ENCODE results near the gene PRICKLE3. TPM values are rescaled to one million over a fixed set of nuclear protein-coding genes. Genes with fewer than 3 reads are reported as not detected.

The PRICKLE3 gene
- total RNA-seq, 5 donors from 2014 or later (not counting 1 experiment from before 2014, with no cell fraction given) = 5.5 to 15.4 (median 12.6) TPM

DNA sequence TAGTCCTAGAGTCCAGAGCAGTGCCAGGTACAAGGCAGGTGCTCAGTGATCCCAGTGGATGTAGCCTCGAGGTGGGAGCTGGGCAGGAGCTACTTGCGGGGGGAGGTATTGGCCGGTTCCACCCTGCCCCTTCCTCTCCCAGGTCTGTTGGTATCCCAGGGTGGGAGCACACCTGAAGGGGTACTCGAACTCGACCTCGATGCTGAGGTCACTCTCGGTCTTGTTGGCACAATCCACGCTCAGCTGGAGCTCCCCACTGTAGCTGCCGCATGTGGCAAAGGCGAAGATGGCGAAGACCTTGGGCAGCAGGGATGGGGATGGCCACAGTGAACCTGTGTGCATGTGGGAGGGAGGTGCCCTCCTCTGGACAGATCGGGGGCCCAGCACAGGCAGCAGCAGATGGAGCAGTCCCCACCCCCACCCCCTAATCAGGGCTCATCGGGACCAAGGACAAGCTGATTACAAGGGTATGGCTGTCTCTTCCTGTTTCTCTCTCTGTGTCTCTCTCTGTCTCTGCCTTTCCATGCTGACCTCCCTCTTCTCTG, 11.4 kb upstream of the PRICKLE3 start:
- no CpG with 5 or more reads among the region's 13 CpGs for WGBS (ENCODE audit: insufficient coverage)
- ATAC-seq (replicated peaks in 1 of 4) (no peak), DNase-seq (no peak)
- Histone ChIP-seq H3K27me3 (replicated peaks in 1 of 2; ENCODE audit: control insufficient read depth in 2 of 2, extremely low read depth in 1 of 2, insufficient read depth in 2 of 2, low read length in 1 of 2) (peaks cover 0 to 6% of the 10 kb centered on the region in 2 experiments), H3K9me3 (no peaks in the 10 kb centered on the region), H3K4me3 (ENCODE audit: control insufficient read depth in 1 of 2, extremely low read depth in 1 of 2, low read length in 1 of 2) (no peak overlapping the region), H3K27ac (ENCODE audit: low read length) (no peak overlapping the region), H3K36me3 (ENCODE audit: control insufficient read depth in 2 of 2, extremely low read depth in 1 of 2, insufficient read depth in 1 of 2, low read length in 1 of 2) (no peaks in the 10 kb centered on the region), H3K4me1 (ENCODE audit: control insufficient read depth in 1 of 2, extremely low read depth in 1 of 2, insufficient read depth in 2 of 2, low read length in 2 of 2) (peaks cover 2 to 27% of the 10 kb centered on the region in 2 experiments)
- Mint-ChIP-seq H3K36me3 (peaks cover 3% of the 10 kb centered on the region), H3K4me1 (peaks cover 17 to 34% (median 31%) of the 10 kb centered on the region in 3 donors), H3K4me3 (no peak overlapping the region), H3K9me3 (no peaks in the 10 kb centered on the region), H3K27me3 (peaks cover 0 to 8% of the 10 kb centered on the region in 2 donors), H3K27ac (no peak overlapping the region)
- ChIA-PET CTCF (no interaction called here), POLR2A (no interaction called here)

DNA sequence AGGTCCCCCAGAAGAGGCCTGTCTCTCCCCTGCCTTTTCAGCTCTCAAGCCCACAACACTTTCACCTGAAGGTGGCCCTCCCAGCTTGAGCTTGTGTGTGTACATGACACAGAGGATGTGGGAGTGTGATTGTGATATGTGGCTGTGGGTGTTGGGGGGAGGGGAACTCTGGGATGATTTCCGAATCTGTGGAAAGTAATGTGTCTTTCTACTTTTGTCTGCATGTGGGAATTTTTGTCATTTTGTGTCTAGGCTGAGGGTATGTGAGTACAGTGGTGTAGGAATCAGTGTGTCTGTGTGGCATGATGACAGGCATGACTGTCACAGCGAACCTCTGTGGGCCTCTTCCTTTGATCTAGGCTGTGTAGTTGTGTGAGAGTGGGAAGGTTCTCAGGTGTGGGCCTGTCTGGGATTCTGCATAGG, 7.4 kb upstream of the PRICKLE3 start:
- WGBS (ENCODE audit: insufficient coverage) = 43% methylated on average over 1 of the region's 2 CpGs
- H3K4me1 Mint-ChIP-seq = peaks cover 21 to 45% (median 29%) of the 10 kb centered on the region in 3 donors
- Histone ChIP-seq H3K9me3 (no peaks in the 10 kb centered on the region), H3K27ac (ENCODE audit: low read length) (no peak overlapping the region), H3K4me1 (ENCODE audit: control insufficient read depth in 1 of 2, extremely low read depth in 1 of 2, insufficient read depth in 2 of 2, low read length in 2 of 2) (peaks cover 2 to 22% of the 10 kb centered on the region in 2 experiments), H3K4me3 (ENCODE audit: control insufficient read depth in 1 of 2, extremely low read depth in 1 of 2, low read length in 1 of 2) (no peak overlapping the region), H3K27me3 (replicated peaks in 1 of 2; ENCODE audit: control insufficient read depth in 2 of 2, extremely low read depth in 1 of 2, insufficient read depth in 2 of 2, low read length in 1 of 2) (no peaks in the 10 kb centered on the region), H3K36me3 (ENCODE audit: control insufficient read depth in 2 of 2, extremely low read depth in 1 of 2, insufficient read depth in 1 of 2, low read length in 1 of 2) (no peaks in the 10 kb centered on the region)
- ChIA-PET CTCF (interaction anchor here (0.6 to 1.8 kb wide), 3 partner anchors 35 to 45 kb away, joined by 3 to 9 read pairs (median 3); no protein-coding TSS in a partner anchor), POLR2A (no interaction called here)
- ATAC-seq (replicated peaks in 1 of 4) = no peak
- H3K36me3 Mint-ChIP-seq = peaks cover 3% of the 10 kb centered on the region
- peak overlapping the region; percentile 4 to 29 for H3K27ac Mint-ChIP-seq
- no peak overlapping the region for H3K4me3 Mint-ChIP-seq
- DNase-seq = no peak
- peaks cover 0 to 8% of the 10 kb centered on the region in 2 donors for H3K27me3 Mint-ChIP-seq
- H3K9me3 Mint-ChIP-seq = no peaks in the 10 kb centered on the region

DNA sequence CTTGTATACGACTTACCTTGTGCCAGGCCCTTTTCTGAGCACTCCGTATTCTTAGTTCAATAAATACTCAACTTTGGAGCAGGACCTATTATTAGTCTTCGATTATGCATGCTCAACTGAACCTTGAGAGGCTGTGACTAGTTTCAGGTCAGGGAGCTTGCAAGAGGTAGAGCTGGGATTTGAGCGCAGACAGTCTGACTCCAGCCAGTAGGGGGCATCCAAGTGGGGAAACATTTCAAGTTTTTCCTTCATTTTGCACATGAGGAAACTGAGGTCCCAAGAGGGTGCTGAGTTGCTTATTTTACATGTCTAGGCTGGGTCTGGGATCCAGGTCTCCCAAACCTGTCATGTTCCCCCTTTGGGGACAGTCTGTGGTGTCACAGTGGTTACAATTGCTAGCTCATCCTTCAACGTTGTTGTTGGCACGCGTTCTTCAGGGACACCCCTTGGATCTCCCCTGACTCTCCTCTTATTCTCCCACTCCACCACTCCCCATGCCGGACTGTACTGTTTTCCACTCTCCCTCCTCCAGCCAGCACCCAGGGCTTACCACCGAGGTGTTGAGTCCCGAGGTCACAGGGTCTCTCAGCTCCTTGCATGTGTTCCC, 6.7 kb upstream of the PRICKLE3 start:
- ChIA-PET POLR2A (no interaction called here), CTCF (interaction anchor here (0.6 to 1.8 kb wide), 6 partner anchors 9 to 117 kb away, joined by 3 to 9 read pairs (median 3); no protein-coding TSS in a partner anchor)
- Mint-ChIP-seq H3K36me3 (peaks cover 3% of the 10 kb centered on the region), H3K9me3 (no peaks in the 10 kb centered on the region), H3K4me3 (peak overlapping the region in 2 of 3 donors; percentile 40 to 50), H3K27ac (no peak overlapping the region), H3K27me3 (peaks cover 0 to 3% of the 10 kb centered on the region in 2 donors), H3K4me1 (peaks cover 16 to 37% (median 22%) of the 10 kb centered on the region in 3 donors)
- H3K4me1 ChIP-seq (ENCODE audit: control insufficient read depth in 1 of 2, extremely low read depth in 1 of 2, insufficient read depth in 2 of 2, low read length in 2 of 2) = peaks cover 2 to 21% of the 10 kb centered on the region in 2 experiments
- no peak overlapping the region for H3K4me3 ChIP-seq (ENCODE audit: control insufficient read depth in 1 of 2, extremely low read depth in 1 of 2, low read length in 1 of 2)
- no peak overlapping the region for H3K27ac ChIP-seq (ENCODE audit: low read length)
- no peaks in the 10 kb centered on the region for H3K27me3 ChIP-seq (replicated peaks in 1 of 2; ENCODE audit: control insufficient read depth in 2 of 2, extremely low read depth in 1 of 2, insufficient read depth in 2 of 2, low read length in 1 of 2)
- H3K36me3 ChIP-seq (ENCODE audit: control insufficient read depth in 2 of 2, extremely low read depth in 1 of 2, insufficient read depth in 1 of 2, low read length in 1 of 2) = no peaks in the 10 kb centered on the region
- DNase-seq (peak in 7 of 35 experiments; percentile 17 to 48 (median 22)), ATAC-seq (replicated peaks in 1 of 4) (no peak)
- no peaks in the 10 kb centered on the region for H3K9me3 ChIP-seq
- 86% methylated on average over 4 of the region's 10 CpGs for WGBS (ENCODE audit: insufficient coverage)

DNA sequence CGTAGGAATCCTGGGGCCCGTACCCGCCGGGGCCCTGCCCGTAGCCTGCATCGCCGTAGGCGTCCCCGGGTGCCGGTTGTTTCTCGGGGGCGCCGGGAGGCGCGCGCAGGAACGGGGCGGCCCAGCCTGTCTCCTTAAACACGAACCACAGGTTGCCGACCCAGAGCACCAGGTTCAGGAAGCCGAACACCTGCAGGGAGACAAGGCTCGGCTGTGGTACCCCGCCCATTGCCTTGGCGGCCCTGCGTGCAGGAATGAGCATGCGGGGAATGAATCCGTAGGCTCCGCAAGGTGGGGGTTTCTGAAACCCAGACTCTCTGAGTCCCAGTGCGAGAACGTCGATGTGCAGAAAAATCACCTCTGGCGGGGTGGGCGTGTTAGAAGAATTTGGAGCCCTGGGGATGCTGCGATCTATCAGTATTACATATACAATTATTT, 5.4 kb upstream of the PRICKLE3 start:
- H3K4me1 Mint-ChIP-seq = peaks cover 16 to 37% (median 22%) of the 10 kb centered on the region in 3 donors
- ATAC-seq (replicated peaks in 1 of 4) (peak; percentile 2 to 17 (median 12)), DNase-seq (peak in 5 of 35 experiments; percentile 3 to 49 (median 12))
- Histone ChIP-seq H3K4me1 (ENCODE audit: control insufficient read depth in 1 of 2, extremely low read depth in 1 of 2, insufficient read depth in 2 of 2, low read length in 2 of 2) (peaks cover 2 to 23% of the 10 kb centered on the region in 2 experiments), H3K4me3 (ENCODE audit: control insufficient read depth in 1 of 2, extremely low read depth in 1 of 2, low read length in 1 of 2) (peak overlapping the region; percentile 34 to 70), H3K9me3 (no peaks in the 10 kb centered on the region), H3K27me3 (replicated peaks in 1 of 2; ENCODE audit: control insufficient read depth in 2 of 2, extremely low read depth in 1 of 2, insufficient read depth in 2 of 2, low read length in 1 of 2) (no peaks in the 10 kb centered on the region), H3K36me3 (ENCODE audit: control insufficient read depth in 2 of 2, extremely low read depth in 1 of 2, insufficient read depth in 1 of 2, low read length in 1 of 2) (no peaks in the 10 kb centered on the region), H3K27ac (ENCODE audit: low read length) (peak overlapping the region; percentile 47)
- no peaks in the 10 kb centered on the region for H3K9me3 Mint-ChIP-seq
- peak overlapping the region; percentile 91 to 95 for H3K27ac Mint-ChIP-seq
- under 1% methylated on average over 21 of the region's 34 CpGs for WGBS (ENCODE audit: insufficient coverage)
- peaks cover 0 to 3% of the 10 kb centered on the region in 2 donors for H3K27me3 Mint-ChIP-seq
- POLR2A ChIA-PET = interaction anchor here in 1 of 2 donors (0.6 to 1.3 kb wide), 3 partner anchors 36 to 1541 kb away, joined by 4 to 6 read pairs (median 5); partner anchors contain the start of gene ELK1
- H3K36me3 Mint-ChIP-seq = peaks cover 3% of the 10 kb centered on the region
- CTCF ChIA-PET = interaction anchor here (0.5 to 1.5 kb wide), 9 partner anchors 10 to 217 kb away, joined by 3 to 25 read pairs (median 4); partner anchors contain the start of genes PPP1R3F (in 1 of the 2) and TFE3 (in 1 of the 2)
- H3K4me3 Mint-ChIP-seq = peak overlapping the region; percentile 78 to 91 (median 90)

DNA sequence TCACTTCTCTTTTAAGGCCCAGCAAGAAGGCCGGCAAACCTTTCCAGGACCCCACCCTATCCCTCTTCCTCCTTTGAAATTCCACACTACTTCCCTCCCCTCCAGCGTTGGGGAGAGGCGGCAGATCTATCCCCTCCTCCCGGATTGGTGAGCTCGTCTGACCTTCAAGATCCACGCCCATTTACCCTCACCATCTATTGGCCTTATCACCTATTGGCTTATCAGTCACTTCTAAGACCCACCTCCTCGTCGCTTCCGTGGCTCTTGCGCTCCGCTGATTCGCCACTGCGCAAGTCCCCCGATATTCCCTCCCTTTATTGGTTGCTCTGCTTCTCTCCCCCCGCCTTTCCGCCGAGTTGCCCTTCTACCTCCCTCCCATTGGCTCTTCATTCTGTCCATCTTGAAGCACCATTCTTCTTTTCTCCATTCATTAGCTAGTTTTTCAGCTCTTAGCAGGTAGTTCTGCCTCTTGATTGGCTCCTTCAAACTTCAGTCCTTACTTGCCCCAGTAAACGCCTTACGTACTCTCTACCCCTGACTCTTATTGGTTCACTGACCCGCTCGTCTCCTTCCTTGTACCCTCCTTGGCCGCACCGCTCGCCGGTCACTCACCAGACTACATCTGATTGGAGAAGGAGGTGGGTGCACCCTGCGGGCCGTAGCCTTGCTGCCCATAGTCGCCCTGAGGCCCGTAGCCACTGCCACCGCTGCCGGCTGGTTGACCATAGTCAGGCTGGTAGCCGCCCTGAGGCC, 4.8 kb upstream of the PRICKLE3 start:
- no peaks in the 10 kb centered on the region for H3K27me3 ChIP-seq (replicated peaks in 1 of 2; ENCODE audit: control insufficient read depth in 2 of 2, extremely low read depth in 1 of 2, insufficient read depth in 2 of 2, low read length in 1 of 2)

More for the DNA sequence above, 4.8 kb upstream of the PRICKLE3 start:
- ChIA-PET CTCF (interaction anchor here in 1 of 2 donors (0.5 to 1.5 kb wide), 12 partner anchors 24 to 691 kb away, joined by 3 to 25 read pairs (median 3); partner anchors contain the start of genes GRIPAP1 and PPP1R3F), POLR2A (interaction anchor here (0.5 to 1.3 kb wide), 8 partner anchors 24 to 1540 kb away, joined by 3 to 6 read pairs (median 4); partner anchors contain the start of gene ELK1 (in 1 of the 2))
- Histone ChIP-seq H3K4me3 (ENCODE audit: control insufficient read depth in 1 of 2, extremely low read depth in 1 of 2, low read length in 1 of 2) (peak overlapping the region; percentile 42 to 70), H3K27ac (ENCODE audit: low read length) (peak overlapping the region; percentile 70), H3K4me1 (ENCODE audit: control insufficient read depth in 1 of 2, extremely low read depth in 1 of 2, insufficient read depth in 2 of 2, low read length in 2 of 2) (peaks cover 2 to 26% of the 10 kb centered on the region in 2 experiments), H3K36me3 (ENCODE audit: control insufficient read depth in 2 of 2, extremely low read depth in 1 of 2, insufficient read depth in 1 of 2, low read length in 1 of 2) (no peaks in the 10 kb centered on the region), H3K9me3 (no peaks in the 10 kb centered on the region)
- Mint-ChIP-seq H3K4me1 (peaks cover 16 to 39% (median 22%) of the 10 kb centered on the region in 3 donors), H3K27me3 (peaks cover 0 to 3% of the 10 kb centered on the region in 2 donors), H3K4me3 (peak overlapping the region; percentile 78 to 91 (median 90)), H3K9me3 (no peaks in the 10 kb centered on the region), H3K36me3 (peaks cover 3% of the 10 kb centered on the region), H3K27ac (peak overlapping the region; percentile 91 to 95)
- DNase-seq (peak; percentile 49 to 94 (median 83)), ATAC-seq (replicated peaks in 1 of 4) (peak; percentile 86 to 88 (median 88))
- 1% methylated on average over 12 of the region's 32 CpGs for WGBS (ENCODE audit: insufficient coverage)

Data from T-cell (primary cell).